Measurements from ENCODE around the gene MRPL22.
"Not testable (repeated sequence)": the region's sequence is repeated elsewhere in the genome, so short reads cannot be mapped to it uniquely, and the experiment has no call there.

The MRPL22 gene

DNA sequence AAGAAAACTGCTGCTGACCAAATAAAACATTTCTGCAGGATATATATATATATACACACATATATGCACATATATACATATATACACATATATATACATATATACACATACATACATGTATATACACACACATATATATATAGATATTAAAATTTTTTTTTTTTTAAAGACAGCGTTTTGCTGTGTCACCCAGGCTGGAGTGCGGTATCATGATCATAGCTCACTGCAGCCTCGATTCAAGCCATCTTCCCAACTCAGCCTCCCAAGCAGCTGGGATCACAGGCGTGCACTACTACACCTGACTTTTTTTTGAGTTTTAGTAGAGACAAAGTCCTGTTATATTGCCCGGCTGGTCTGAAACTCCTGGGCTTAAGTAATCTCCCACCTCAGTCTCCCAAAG, 2.7 kb downstream of the MRPL22 start:
- no peak for DNase-seq

DNA sequence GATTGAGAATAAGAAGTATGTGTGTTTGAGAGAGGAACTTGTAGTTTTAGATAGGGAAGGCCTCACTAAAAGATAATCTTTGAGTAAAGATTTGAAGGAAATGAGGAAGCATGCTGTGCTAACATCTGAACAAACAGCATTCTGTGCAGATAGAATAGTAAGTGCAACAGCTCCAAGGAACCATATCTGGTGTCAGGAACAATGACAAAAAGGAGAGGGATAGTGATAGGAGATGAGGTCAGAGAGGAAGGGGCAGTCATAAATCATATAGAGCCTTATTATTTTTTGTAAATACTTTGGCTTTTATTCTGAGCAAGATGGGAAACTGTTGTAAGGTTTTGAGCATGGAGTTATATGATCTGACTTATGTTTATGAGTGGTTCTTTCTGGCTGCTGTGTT, 3.8 kb downstream of the MRPL22 start:
- DNase-seq = no peak

DNA sequence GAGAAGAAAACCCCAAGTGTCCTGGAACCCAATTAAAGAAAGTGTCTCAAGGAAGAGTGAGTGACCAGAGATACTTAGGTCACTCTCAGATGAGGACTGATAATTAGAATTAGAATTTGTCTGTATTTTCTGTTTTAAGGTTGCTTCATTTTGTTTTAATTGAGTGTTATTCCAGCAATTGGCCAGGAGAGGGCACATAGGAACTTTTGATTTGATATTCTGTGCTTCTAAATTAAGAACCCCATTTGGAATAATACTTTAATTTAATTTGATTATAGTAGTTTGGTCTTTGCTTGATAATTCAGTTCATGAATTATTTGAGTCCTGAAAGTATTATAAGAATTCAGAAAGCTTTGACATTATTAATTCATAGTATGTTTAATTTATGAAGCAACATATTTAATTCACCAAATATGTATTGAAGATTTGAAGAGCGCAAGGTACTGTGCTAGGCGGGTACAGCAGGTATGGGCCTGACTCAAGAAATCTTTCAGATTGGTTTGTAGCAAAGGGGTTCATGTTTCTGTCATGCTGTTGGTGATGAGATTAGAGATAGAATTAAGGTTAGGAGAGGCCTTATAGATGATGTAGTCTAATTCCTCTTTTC, 4.9 kb downstream of the MRPL22 start:
- DNase-seq = peak; percentile 8

DNA sequence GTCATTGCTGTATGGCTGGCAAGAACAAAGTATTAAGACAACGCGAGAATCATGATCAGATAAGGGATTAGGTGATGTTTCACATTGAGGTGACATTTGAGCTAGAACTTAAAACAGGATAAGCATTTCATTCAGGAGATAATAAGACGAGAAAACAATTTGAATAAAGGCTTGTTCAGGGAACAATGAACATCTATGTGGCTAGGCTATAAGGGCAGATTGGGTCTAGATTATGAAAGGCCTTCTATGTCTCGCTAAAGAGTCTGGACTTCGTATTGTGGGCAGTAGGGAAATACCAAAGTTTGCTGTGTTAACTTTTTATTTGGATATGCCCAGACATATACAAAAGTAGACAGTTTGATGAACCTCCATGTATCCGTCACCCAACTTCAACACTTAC, 6.9 kb downstream of the MRPL22 start:
- DNase-seq = no peak

DNA sequence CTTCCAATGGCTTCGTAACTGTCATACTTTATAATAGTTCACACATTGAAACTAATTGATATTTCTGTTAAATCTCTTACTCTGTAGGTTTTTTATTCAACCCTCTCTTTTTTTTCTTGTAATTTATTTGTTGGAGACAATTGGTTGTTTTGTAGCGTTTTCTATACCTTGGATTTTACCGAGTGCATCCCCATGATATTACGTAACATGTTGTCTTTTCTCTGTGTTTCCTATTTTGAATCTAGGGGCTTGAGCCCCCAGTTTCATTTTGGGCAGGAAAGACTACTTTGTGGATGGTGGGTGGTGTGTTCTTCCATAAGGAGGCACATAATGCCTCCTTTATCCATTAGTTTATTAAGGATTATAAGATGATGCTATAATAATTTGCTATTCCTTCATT, 7.4 kb downstream of the MRPL22 start:
- no peak for DNase-seq

DNA sequence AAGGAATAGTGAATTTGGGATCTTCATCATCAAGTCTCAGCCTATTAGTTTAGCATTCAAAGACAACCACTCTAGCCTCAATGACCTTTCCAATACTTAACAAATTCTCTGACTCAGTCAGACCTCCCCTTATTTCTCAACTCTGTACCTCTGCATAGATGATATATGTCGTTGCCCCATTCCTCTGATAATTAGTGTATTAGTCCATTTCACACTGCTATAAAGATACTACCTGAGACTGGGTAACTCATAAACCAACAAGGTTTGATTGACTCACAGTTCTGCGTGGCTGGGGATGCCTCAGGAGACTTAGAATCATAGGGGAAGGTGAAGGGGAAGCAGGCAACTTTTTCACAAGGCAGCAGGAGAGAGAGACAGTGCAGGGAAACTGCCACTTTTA, 8.9 kb downstream of the MRPL22 start:
- DNase-seq = no peak

DNA sequence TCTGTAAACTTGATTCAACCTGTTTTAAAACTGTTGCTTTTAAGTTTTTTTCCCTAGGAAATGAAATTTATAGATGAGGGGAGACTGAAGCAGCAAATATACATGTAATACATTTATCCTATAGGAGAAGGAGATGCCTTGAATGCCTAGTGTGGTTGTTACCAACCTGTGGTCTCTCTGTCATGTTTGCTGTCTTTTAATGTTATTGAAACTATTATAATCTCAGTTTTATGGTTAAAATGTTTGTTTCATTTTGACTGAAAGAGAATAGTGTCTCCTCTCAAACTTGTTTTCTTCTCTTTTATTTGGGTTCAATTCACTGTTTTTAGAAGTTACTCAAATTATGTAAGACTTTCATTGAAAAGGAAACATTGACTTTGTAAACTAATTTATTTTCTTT, 15.8 kb downstream of the MRPL22 start:
- DNase-seq = no peak

DNA sequence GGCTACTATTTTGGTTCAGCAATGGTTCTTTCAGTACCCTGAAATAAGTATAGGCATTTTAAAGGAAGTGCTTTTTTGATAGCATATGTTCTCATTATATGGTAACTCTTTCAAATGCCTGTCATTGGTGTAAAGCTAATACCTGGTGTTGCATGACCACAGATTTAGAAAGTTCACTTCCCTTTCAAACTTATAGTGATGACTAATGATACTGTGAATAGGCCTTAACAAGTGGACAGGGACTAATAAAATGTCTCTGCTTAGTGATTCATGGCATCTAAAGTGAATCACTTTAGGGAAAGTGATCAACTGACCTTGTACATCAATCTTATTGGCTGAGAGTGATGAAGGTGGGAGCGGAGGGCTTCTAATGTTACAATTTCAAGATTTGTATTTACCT, 21.6 kb downstream of the MRPL22 start:
- DNase-seq = no peak

DNA sequence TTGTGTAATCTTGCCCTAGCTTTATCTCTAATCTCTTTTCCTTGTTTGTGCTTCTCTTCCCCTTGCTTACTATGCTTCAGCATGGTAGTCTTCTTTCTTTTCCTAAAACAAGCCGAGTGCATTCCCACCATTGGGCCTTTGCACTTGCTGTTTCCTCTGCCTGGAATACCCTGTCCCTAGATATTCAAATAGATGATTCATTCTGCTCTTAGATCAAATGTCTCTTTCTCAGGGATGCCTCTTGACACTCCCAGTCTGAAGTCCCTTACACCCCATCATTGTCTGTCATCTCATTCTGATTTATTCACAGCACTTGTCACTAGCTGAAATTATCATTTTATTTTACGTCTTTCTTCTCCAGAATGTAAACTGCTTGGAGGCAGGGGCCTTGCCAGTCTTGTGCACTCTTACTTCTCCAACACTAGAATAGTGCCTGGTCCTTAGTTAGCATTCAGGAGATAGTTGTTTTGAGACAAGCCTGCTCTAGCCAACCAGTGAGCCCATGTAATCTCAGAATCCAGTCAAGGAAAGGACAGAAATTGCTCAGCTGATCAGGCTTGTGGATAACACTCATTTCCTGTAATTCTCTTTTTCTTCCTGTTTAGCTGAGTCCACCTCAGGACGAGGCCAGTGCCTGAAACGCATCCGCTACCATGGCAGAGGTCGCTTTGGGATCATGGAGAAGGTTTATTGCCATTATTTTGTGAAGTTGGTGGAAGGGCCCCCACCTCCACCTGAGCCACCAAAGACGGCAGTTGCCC, 25.4 kb downstream of the MRPL22 start:
- no peak for DNase-seq

DNA sequence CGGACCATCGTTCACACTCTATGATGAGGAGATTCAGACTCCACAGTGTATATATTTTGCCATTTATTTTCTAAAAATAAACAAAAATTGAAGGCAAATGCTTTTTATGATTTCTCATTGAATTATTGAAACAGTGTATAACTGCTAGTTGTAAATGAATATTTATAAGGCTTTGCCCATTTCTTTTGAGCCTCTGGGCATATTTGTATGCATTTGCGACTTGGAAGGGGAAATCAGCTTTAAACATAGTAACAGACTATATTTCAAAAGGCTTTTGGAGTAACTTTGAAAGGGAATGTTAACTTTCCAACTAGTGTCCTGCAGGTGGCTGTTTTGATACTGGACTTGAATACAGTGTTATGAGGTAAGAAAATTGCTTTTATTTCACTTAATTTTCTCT, 26.0 kb downstream of the MRPL22 start:
- DNase-seq = no peak

DNA sequence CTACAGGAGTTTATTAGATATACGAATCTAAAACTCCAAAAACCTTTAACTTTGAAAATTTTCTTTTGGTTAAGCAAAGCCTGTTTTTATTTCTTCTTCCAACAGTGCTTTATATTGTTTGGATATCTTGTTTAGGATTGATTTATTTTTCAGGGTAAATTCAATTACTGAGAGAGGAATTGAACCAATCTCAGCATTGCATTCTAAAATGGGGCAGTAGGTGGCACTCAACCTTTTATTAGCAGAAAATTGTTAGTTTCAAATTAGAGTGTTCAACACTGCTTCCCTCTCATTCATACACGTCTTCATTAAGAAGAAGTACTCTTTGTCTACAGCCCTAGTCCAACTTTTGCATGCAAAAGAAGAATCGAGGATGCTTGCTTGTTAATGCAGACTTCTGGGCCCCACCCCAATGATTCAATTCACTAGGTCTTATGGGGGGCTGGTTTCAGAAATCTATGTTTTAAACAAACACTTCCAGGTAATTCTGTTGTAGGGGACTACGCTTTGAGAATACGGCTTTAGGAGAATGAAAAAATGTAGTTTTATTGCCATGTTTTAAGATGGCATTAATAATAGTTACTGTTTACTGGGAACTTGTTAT, 26.6 kb downstream of the MRPL22 start:
- DNase-seq = no peak

DNA sequence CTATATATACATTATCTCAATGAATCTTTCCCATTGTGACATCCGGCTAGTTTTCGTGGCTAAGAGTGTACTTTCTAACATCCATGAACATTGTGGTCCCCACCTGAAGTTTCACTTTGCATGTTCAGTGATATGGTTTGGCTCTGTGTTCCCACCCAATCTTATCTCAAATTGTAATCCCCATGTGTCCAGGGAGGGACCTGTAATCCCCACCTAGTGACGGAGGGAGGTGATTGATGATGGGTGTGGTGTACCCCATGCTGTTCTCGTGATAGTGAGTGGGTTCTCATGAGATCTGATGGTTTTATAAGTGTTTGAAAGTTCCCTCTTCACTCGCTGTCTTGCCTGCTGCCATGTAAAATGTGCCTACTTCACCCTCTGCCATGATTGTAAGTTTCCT, 28.1 kb downstream of the MRPL22 start:
- no peak for DNase-seq

DNA sequence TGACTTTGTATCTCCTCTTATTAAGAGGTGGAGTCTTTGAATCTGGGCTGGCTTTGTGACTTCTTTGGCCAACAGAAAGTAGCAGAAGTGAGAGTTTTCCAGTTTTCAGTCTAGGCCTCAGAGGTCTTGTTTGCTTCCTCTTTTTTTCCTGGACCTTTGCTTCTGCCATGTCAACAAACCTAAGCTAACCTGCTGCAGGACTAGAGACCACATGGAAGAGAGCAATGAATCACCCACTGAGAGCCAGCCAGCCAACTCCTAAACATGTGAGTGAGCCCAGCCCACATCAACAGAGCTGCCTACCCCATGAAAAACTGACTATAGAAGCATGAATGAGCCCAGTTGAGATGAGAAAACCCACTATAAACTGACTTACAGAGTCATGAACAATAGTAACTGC, 29.9 kb downstream of the MRPL22 start:
- DNase-seq = no peak

DNA sequence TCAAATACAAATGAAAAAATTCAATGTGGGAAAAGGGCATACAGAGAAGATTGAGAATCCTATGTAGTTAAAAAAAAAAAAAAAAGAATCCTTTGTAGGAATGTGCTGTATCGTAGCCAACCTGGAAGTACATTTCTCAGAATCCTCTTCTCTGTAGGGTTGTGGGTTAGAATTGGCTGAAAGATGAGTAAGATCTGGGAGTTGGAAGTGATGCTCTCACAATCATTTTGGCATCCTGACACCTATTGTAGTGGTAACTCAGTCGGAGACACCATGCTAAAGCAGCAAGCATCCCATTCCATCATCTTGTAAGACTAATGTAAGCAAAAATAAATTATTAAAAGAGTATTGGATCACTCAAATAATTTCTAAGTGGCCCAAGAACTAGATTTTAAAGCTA, 30.6 kb downstream of the MRPL22 start:
- no peak for DNase-seq

DNA sequence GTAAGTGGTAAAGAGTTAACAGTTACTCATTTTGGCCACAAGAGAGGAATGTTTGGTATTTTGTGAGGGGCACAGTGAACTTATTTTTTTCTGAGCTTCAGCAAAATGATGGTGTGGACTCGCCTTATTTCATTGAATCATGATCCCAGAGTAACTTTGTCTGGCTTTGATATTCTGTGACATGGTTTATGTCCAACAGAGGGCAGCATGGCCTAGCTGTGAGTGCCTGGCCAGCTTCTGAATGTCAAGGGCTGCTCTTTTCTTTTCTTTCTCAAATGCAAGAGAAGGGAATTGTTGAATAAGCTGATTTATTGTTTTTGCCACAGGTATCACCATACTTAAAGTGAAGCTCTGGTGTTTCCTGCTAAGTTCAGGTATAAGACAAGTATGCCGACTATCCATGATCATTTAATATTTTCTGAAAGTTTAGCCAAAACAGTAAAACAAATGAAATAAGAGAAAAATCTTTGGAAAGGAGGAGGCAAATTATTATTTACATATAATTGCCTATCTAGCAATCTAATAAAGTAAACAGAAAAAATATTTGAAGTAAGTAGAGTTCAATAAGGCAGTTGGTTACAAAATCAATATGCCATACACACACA, 31.7 kb downstream of the MRPL22 start:
- DNase-seq = no peak

DNA sequence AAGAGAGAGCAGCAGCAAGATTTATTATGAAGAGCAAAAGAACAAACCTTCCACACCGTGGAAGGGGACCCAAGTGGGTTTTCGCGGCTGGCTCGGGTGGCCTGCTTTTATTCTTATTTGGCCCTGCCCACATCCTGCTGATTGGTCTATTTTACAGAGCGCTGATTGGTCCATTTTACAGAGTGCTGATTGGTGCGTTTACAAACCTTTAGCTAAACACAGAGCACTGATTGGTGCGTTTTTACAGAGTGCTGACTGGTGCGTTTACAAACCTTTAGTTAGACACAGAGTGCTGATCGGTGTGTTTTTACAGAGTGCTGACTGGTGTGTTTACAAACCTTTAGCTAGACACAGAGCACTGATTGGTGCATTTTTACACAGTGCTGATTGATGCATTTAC, 35.2 kb downstream of the MRPL22 start:
- DNase-seq = not testable (repeated sequence)

DNA sequence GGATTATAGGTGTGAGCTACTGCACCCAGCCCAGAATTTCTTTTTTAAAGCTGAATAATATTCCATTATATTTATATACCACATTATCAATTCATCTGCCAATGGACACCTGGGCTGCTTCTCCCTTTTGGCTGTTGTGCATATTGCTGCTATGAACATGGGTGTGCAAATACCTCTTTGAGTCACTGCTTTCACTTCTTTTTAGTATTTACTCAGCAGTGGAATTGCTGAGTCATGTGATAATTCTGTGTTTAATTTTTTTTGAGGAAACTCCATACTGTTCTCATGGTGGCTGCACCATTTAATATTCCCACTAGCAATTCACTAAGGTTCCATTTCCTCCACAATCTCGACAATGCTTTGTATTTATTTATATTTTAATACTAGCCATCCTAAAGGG, 36.5 kb downstream of the MRPL22 start:
- no peak for DNase-seq

DNA sequence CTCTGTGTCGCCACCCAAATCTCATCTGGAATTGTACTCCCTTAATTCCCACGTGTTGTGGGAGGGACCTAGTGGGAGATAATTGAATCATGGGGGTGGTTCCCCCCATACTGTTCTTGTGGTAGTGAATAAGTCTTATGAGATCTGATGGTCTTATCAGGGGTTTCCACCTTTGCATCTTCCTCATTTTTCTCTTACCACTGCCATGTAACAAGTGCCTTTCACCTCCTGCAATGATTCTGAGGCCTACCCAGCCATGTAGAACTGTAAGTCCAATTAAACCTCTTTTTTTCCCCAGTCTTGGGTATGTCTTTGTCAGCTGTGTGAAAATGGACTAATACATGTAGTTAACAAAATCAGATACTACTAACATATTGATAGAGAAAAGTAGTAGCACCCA, 37.4 kb downstream of the MRPL22 start:
- not testable (repeated sequence) for DNase-seq

DNA sequence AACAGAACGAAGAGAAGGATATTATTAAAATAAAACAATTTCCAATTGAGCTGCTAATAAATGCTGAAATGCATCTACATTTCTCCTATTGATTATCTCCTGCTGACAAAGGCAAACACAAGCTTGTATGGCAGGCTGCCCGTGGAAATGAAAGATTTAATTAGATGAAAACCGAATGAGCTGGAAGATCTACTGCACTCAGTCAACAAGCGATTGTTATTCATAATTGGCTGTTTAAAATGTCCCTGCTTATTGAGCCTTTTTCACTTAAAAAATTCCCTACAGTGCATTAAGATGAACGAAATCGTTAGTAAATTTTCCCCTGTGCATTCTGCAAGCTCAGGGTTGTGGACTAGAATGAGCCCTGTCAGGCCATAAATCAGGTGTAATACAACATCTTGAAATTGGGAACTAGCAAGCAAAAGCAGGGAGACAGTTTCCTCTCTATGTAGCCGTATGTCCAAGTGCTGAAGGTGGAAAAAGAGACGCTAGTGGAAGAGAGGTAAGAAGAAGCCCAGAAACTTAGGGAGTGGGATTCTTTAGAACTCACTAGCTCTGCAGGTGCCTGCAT, 44.2 kb downstream of the MRPL22 start:
- DNase-seq = no peak

DNA sequence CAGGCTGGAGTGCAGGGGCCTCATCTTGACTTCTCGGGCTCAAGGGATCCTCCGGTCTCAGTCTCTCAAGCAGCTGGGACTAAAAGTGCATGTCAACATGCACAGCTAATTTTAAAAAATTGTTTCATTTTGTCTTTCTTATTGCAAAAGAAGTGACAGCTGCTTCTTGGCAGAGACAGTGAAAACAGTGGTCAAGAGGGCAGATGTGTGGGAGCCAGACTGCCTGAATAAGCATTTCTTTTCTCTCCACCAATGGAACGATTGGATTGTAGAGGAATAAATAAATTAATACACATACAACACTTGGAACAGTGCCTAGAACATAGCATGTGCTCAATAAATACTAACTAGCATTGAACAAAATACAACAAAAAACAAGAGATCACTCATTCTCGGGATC, 45.3 kb downstream of the MRPL22 start:
- no peak for DNase-seq

DNA sequence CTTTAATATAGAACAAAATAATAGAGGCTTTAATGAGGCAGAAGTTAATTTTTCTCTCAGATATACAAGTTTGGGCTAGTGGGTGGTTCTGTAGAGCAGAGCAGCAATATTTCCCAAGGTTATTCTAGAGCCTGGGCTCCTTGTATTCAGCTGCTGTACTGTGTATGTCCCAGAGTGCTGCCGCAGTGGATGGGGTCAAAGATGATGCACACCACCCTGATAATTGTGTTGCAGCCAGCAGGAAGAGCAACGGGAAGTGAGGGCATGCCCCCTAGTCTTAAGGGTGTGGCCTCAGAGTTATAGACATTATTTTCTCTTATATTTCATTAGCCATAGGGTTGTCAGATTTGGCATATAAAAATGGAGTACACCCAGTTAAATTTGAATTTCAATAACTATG, 48.8 kb downstream of the MRPL22 start:
- DNase-seq = no peak

DNA sequence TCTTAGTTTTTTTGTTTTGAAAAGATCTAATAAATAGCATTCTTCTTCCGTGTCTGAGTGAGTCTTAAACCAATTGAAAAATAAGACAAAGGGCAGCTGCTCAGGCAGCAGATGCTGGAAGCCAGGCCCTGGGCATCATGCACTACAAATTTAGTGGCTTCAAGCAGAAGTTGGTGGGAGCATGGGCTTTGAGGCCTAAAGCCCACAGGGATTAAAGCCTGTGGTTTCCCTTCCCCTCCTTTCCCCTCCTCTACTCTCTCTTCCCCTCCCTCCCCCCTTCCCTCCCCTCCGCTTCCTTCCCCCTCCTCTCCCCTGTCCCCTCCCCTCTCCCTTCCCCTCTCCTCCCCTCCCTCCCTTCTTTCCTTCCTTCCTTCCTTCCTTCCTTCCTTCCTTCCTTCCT, 52.6 kb downstream of the MRPL22 start:
- DNase-seq = no peak

DNA sequence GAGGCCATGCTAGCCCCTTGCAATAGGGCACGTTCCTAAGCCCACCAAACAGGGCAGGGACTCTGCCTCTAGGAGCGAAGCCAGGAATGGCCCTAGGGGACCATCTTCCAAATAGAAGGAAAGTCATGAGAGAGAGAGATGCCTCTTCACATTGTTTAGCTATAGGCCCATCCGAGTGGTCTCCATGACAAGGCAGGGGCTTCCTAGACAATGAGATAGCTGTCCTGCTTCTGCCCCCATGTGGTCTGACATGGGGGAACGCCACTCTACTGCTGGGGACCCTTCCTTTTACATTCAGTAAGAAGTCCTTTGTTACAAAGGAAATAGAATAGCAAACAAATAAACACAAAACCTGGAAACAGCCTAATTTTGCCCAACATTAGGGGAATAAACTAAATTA, 54.8 kb downstream of the MRPL22 start:
- DNase-seq = no peak

DNA sequence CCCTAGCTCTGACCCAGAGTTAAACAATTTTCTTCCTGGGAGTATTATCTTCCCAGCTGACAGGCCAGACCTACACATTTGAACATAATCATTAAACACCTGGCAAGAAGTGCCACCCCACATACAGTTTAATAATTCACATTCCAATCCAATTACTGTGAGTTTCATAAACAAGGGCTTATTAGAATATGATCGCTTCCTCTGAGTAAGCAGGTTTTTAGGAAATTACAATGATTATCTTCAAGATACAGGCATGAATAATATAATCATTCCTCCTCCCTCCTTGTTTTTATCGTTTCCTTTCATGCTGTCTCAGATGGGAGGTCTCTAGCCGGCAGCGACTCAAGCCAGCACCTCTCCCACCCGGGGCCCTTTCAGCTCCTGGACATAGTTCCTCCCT, 56.9 kb downstream of the MRPL22 start:
- DNase-seq = no peak

All from DMS79 treated with DMSO at 0.1 percent for 48 hours (cell line).